HCT116 (cell line): ENCODE results near the gene HOXD8. TPM values are rescaled to one million over a fixed set of nuclear protein-coding genes. Genes with fewer than 3 reads are reported as not detected.

Experiments used
- ATAC-seq: fragments of 200-7000 bp; cut with Tn5 transposase; 2 replicates; pipeline ENCODE4 v1.9.1; 2020; ENCODE audit warnings: mild to moderate bottlenecking, moderate library complexity
- BruUV-seq: library from RNA; stranded (reverse); fragments of 400-500 nt; replicated peaks from 2 replicates; lab custom pipeline; 2021; lab: Mats Ljungman, UMichigan
- CTCF ChIA-PET: fragments of 300-600 bp; sonication (Branson Sonifier 250); formaldehyde crosslinking; loops from one replicate; lab custom pipeline; 2021; ENCODE audit warnings: antibody characterized with exemption; lab: Charles Lee
- POLR2A ChIA-PET: fragments of 300-600, 350-600 bp; sonication (Branson Sonifier 250); formaldehyde crosslinking; loops from one replicate; lab custom pipeline; 2021; ENCODE audit warnings: antibody characterized with exemption; lab: Charles Lee
- RAD21 ChIA-PET, 2 experiments: fragments of 300-600 bp; sonication (Branson Sonifier 250); formaldehyde crosslinking; loops; one replicate each; lab custom pipeline; 2023; ENCODE audit warnings: low total read pairs in 2 of 2; ENCODE audit not compliant: uncharacterized antibody in 2 of 2, unreplicated experiment in 2 of 2, low non-redundant PET in 1 of 2; lab: Charles Lee
- DNase-seq: peaks from one replicate; pipeline ENCODE4 v3.0.0-alpha.2; 2010; ENCODE audit warnings: low read depth, low spot score
- H2AFZ ChIP-seq: fragments of 200-600 bp; shearing (Covaris generic), sonication (generic); 2 replicates; pipeline ENCODE4 v1.6.1; 2017; ENCODE audit warnings: low read depth, mixed run types, mixed read lengths, antibody characterized with exemption, low read length; ENCODE audit not compliant: poor library complexity, severe bottlenecking
- H3K27ac ChIP-seq: 2 replicates; pipeline ENCODE4 v1.5.1; 2012; ENCODE audit warnings: low read depth, low read length
- H3K27me3 ChIP-seq: fragments of 200-600 bp; sonication (generic); 2 replicates; pipeline ENCODE4 v1.6.1; 2016; ENCODE audit warnings: mixed run types, low read length, mixed read lengths; ENCODE audit not compliant: insufficient read depth
- H3K36me3 ChIP-seq, 2 experiments: fragments of 200-500 bp in 1 of 2; fragments of 200-600 bp in 1 of 2; sonication (Bioruptor generic) in 1 of 2; sonication (generic) in 1 of 2; 2 replicates each; pipeline versions ENCODE4 v1.5.1 to v1.6.1; 2014 to 2016; ENCODE audit warnings: low read length in 2 of 2, inconsistent platforms in 1 of 2, mixed read lengths in 1 of 2, mixed run types in 1 of 2; ENCODE audit not compliant: insufficient read depth in 2 of 2, control insufficient read depth in 1 of 2
- H3K4me1 ChIP-seq, 2 experiments: fragments of 200-600 bp in 1 of 2; sonication (generic) in 1 of 2; 2 replicates each; pipeline versions ENCODE4 v1.5.1 to v1.6.1; 2012 to 2017; ENCODE audit warnings: low read length in 2 of 2, inconsistent platforms in 1 of 2, mild to moderate bottlenecking in 1 of 2, mixed read lengths in 1 of 2, mixed run types in 1 of 2, moderate library complexity in 1 of 2; ENCODE audit not compliant: insufficient read depth in 2 of 2, control insufficient read depth in 1 of 2
- H3K4me2 ChIP-seq: fragments of 200-600 bp; sonication (generic); 2 replicates; pipeline ENCODE4 v1.6.1; 2017; ENCODE audit warnings: mixed run types, low read length, mixed read lengths
- H3K4me3 ChIP-seq, 2 experiments: fragments of 200-600 bp in 1 of 2; sonication (generic) in 1 of 2; replicated peaks in 1 of 2; 2 replicates each; pipeline ENCODE4 v1.5.1; 2011 to 2016; ENCODE audit warnings: low read length in 2 of 2, control low read depth in 1 of 2, low read depth in 1 of 2, mild to moderate bottlenecking in 1 of 2, mixed read lengths in 1 of 2, mixed run types in 1 of 2
- H3K79me2 ChIP-seq: fragments of 200-600 bp; sonication (generic); 2 replicates; pipeline ENCODE4 v1.6.1; 2017; ENCODE audit warnings: mild to moderate bottlenecking, mixed run types, low read length, moderate library complexity, mixed read lengths; ENCODE audit not compliant: insufficient read depth
- H3K9ac ChIP-seq: fragments of 200-600 bp; sonication (generic); 2 replicates; pipeline ENCODE4 v1.6.1; 2016; ENCODE audit warnings: low read length, mixed read lengths
- H3K9me2 ChIP-seq: fragments of 200-600 bp; sonication (generic), shearing (Covaris generic); 2 replicates; pipeline ENCODE4 v1.6.1; 2017; ENCODE audit warnings: mixed run types, mild to moderate bottlenecking, moderate library complexity; ENCODE audit not compliant: insufficient read depth
- H3K9me3 ChIP-seq, 2 experiments: fragments of 200-500 bp in 1 of 2; fragments of 200-600 bp in 1 of 2; sonication (Bioruptor generic) in 1 of 2; sonication (generic) in 1 of 2; 2 replicates each; pipeline ENCODE4 v1.6.1; 2014 to 2017; ENCODE audit warnings: low read length in 2 of 2, mixed read lengths in 2 of 2, inconsistent platforms in 1 of 2, low read depth in 1 of 2, mild to moderate bottlenecking in 1 of 2, mixed run types in 1 of 2, moderate library complexity in 1 of 2; ENCODE audit not compliant: control insufficient read depth in 1 of 2, insufficient read depth in 1 of 2
- H4K20me1 ChIP-seq: fragments of 200-600 bp; sonication (generic), shearing (Covaris generic); 2 replicates; pipeline ENCODE4 v1.6.1; 2017; ENCODE audit warnings: mixed run types, mild to moderate bottlenecking, moderate library complexity; ENCODE audit not compliant: insufficient read depth
- CTCF ChIP-seq, 3 experiments: fragments of 200-600 bp in 1 of 3; sonication (generic) in 1 of 3; IDR thresholded peaks in 2 of 3; conservative IDR thresholded peaks in 1 of 3; 2 replicates each; pipeline ENCODE4 v1.5.1; 2012 to 2017; ENCODE audit warnings: low read depth in 2 of 3, low read length in 2 of 3, antibody characterized with exemption in 1 of 3, borderline replicate concordance in 1 of 3, control low read depth in 1 of 3, mild to moderate bottlenecking in 1 of 3, mixed read lengths in 1 of 3, mixed run types in 1 of 3, moderate library complexity in 1 of 3; ENCODE audit not compliant: insufficient read depth in 1 of 3
- EGR1 ChIP-seq: IDR thresholded peaks from 2 replicates; pipeline ENCODE4 v1.6.1; 2012; ENCODE audit warnings: low read depth
- ELF1 ChIP-seq: IDR thresholded peaks from 2 replicates; pipeline ENCODE4 v1.6.1; 2012; ENCODE audit warnings: low read depth, borderline replicate concordance
- EZH2phosphoT487 ChIP-seq: fragments of 200-600 bp; IDR thresholded peaks from 2 replicates; pipeline ENCODE4 v1.6.1; 2018; ENCODE audit warnings: antibody characterized with exemption, borderline replicate concordance
- FOSL1 ChIP-seq: IDR thresholded peaks from 2 replicates; pipeline ENCODE4 v1.6.1; 2012; ENCODE audit warnings: low read depth
- JUND ChIP-seq: IDR thresholded peaks from 2 replicates; pipeline ENCODE4 v1.6.1; 2012
- POLR2AphosphoS5 ChIP-seq: IDR thresholded peaks from 2 replicates; pipeline ENCODE4 v1.6.1; 2011; ENCODE audit warnings: mild to moderate bottlenecking, low read depth, low read length, moderate library complexity
- RAD21 ChIP-seq: IDR thresholded peaks from 2 replicates; pipeline ENCODE4 v1.6.1; 2012; ENCODE audit warnings: low read depth, mild to moderate bottlenecking
- REST ChIP-seq: IDR thresholded peaks from 2 replicates; pipeline ENCODE4 v1.6.1; 2012; ENCODE audit warnings: low read depth
- SIN3A ChIP-seq: IDR thresholded peaks from 2 replicates; pipeline ENCODE4 v1.6.1; 2012; ENCODE audit warnings: low read depth
- SP1 ChIP-seq: IDR thresholded peaks from 2 replicates; pipeline ENCODE4 v1.6.1; 2012; ENCODE audit warnings: low read depth
- SRF ChIP-seq: IDR thresholded peaks from 2 replicates; pipeline ENCODE4 v1.6.1; 2012; ENCODE audit warnings: low read depth
- TCF7L2 ChIP-seq: IDR thresholded peaks from 2 replicates; pipeline ENCODE4 v1.7.0; 2011; ENCODE audit warnings: borderline replicate concordance, inconsistent platforms; ENCODE audit not compliant: insufficient read depth, insufficient read length; ENCODE audit errors: extremely low read depth
- YY1 ChIP-seq: IDR thresholded peaks from 2 replicates; pipeline ENCODE4 v1.6.1; 2011; ENCODE audit warnings: low read length, low read depth, moderate library complexity, mild to moderate bottlenecking; ENCODE audit not compliant: insufficient replicate concordance; ENCODE audit errors: extremely low read depth
- ZFX ChIP-seq: fragments of 450-650 bp; IDR thresholded peaks from 2 replicates; pipeline ENCODE4 v1.6.1; 2017
- ZNF274 ChIP-seq: fragments of 200-500 bp; sonication (Bioruptor generic); IDR thresholded peaks from 2 replicates; pipeline ENCODE4 v1.6.1; 2014; ENCODE audit warnings: mild to moderate bottlenecking, low read depth, low read length, inconsistent platforms
- intact Hi-C: fragments of 100-400 bp; cut with micrococcal nuclease; formaldehyde crosslinking; loops from 2 replicates; pipeline ENCODE4 v1.10.0; 2022
- total RNA-seq: library from RNA; stranded (reverse); gene quantifications from one replicate; pipeline ENCODE4 v1.2.1, GENCODE V29; 2021; ENCODE audit not compliant: unreplicated experiment
- TF ChIP-seq, protein P1 (sequence below): IDR thresholded peaks from 2 replicates; pipeline ENCODE4 v1.6.1; 2012
- TF ChIP-seq, protein P2 (sequence below): IDR thresholded peaks from 2 replicates; pipeline ENCODE4 v1.6.1; 2011; ENCODE audit warnings: mild to moderate bottlenecking, low read length, moderate library complexity; ENCODE audit not compliant: insufficient replicate concordance; ENCODE audit errors: extremely low read depth

HOXD8 gene
- total RNA-seq, 1 experiment from 2014 or later, result 6.0 TPM

DNA sequence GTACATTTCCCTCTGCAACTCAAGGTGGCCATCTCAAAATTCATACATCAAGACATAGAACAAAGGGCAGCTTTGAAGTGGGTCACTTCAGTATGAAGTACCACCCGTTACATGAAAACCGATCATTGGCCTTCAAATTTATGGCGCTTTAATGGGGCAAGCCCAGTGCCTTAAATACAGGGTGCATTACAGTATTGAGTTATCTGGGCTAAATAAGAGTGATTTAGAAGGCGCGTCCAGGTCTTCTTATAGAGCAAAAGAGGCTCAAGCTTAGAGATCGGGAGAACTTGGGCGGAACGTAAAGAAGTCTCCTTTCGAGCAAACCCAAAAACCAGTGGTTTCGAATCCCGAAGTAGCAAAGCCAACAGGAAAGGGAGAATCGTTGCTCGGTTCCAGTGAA, 34.7 kb downstream of the HOXD8 start:
- no peaks in the 10 kb centered on the region for H3K9me2 ChIP-seq
- CTCF ChIA-PET, result no interaction called here
- no peak overlapping the region for H3K27ac ChIP-seq
- no peak overlapping the region for H3K4me3 ChIP-seq
- POLR2A ChIA-PET, result no interaction called here
- intact Hi-C loops, result no loop called here
- H3K36me3 ChIP-seq, result no peaks in the 10 kb centered on the region
- no peak overlapping the region for H3K4me2 ChIP-seq
- DNase-seq (no peak), ATAC-seq (no peak)
- no peak overlapping the region for H3K9ac ChIP-seq
- H3K27me3 ChIP-seq, result no peaks in the 10 kb centered on the region
- no peaks in the 10 kb centered on the region for H4K20me1 ChIP-seq
- no peaks in the 10 kb centered on the region for H3K79me2 ChIP-seq
- no peak overlapping the region for H2AFZ ChIP-seq
- BruUV-seq, result no TSS peak
- H3K4me1 ChIP-seq, result no peaks in the 10 kb centered on the region
- no peaks in the 10 kb centered on the region for H3K9me3 ChIP-seq
- RAD21 ChIA-PET, result no interaction called here
- TF ChIP-seq EGR1 (no peak), SIN3A (no peak), JUND (no peak), CTCF (IDR thresholded peaks at IDR 0.05 in 2 of 3, conservative IDR thresholded peaks at IDR 0.05 in 1 of 3; ENCODE audit: borderline replicate concordance in 1 of 3, insufficient read depth in 1 of 3, low read depth in 2 of 3, low read length in 2 of 3) (no peak), TCF7L2 (no peak), EZH2phosphoT487 (no peak), ELF1 (no peak), REST (no peak), SP1 (no peak), YY1 (no peak), POLR2AphosphoS5 (no peak), SRF (no peak), ZNF274 (no peak), RAD21 (no peak), FOSL1 (no peak), ZFX (no peak)
- TF ChIP-seq, protein P1, sequence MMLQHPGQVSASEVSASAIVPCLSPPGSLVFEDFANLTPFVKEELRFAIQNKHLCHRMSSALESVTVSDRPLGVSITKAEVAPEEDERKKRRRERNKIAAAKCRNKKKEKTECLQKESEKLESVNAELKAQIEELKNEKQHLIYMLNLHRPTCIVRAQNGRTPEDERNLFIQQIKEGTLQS, result no peak
- TF ChIP-seq, protein P2, sequence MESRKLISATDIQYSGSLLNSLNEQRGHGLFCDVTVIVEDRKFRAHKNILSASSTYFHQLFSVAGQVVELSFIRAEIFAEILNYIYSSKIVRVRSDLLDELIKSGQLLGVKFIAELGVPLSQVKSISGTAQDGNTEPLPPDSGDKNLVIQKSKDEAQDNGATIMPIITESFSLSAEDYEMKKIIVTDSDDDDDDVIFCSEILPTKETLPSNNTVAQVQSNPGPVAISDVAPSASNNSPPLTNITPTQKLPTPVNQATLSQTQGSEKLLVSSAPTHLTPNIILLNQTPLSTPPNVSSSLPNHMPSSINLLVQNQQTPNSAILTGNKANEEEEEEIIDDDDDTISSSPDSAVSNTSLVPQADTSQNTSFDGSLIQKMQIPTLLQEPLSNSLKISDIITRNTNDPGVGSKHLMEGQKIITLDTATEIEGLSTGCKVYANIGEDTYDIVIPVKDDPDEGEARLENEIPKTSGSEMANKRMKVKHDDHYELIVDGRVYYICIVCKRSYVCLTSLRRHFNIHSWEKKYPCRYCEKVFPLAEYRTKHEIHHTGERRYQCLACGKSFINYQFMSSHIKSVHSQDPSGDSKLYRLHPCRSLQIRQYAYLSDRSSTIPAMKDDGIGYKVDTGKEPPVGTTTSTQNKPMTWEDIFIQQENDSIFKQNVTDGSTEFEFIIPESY, result no peak
